DND-41 (cell line): ENCODE results near the gene ALDH18A1.

ENCODE experiments used
- ATAC-seq: fragments of 200-7000 bp; cut with Tn5 transposase; 3 replicates; pipeline ENCODE4 v1.9.1; 2021; ENCODE audit warnings: low read depth; ENCODE audit not compliant: insufficient read depth
- DNase-seq: peaks from one replicate; pipeline ENCODE4 v3.0.0-alpha.2; 2020
- H2AFZ ChIP-seq: 2 replicates; pipeline ENCODE4 v1.6.0; 2012; ENCODE audit warnings: low read depth, low read length
- H3K27ac ChIP-seq: 2 replicates; pipeline ENCODE4 v1.5.1; 2012; ENCODE audit warnings: low read length, inconsistent platforms
- H3K27me3 ChIP-seq: fragments of 200-600 bp; sonication (generic); 2 replicates; pipeline ENCODE4 v1.6.0; 2012; ENCODE audit warnings: low read length, mild to moderate bottlenecking, inconsistent platforms; ENCODE audit not compliant: insufficient read depth, poor library complexity
- H3K36me3 ChIP-seq: 2 replicates; pipeline ENCODE4 v1.5.1; 2012; ENCODE audit warnings: low read length, inconsistent platforms; ENCODE audit not compliant: insufficient read depth
- H3K4me1 ChIP-seq: 2 replicates; pipeline ENCODE4 v1.5.1; 2012; ENCODE audit warnings: mild to moderate bottlenecking, low read length; ENCODE audit not compliant: insufficient read depth
- H3K4me2 ChIP-seq: 2 replicates; pipeline ENCODE4 v1.6.0; 2012; ENCODE audit warnings: mild to moderate bottlenecking, moderate library complexity, low read length, inconsistent platforms; ENCODE audit not compliant: insufficient read depth
- H3K4me3 ChIP-seq, 2 experiments: fragments of 200-600 bp in 1 of 2; shearing (Covaris generic) in 1 of 2; 2 replicates each; pipeline ENCODE4 v1.5.1; 2012 to 2016; ENCODE audit warnings: inconsistent platforms in 2 of 2, low read length in 2 of 2, mild to moderate bottlenecking in 2 of 2, low read depth in 1 of 2, moderate library complexity in 1 of 2
- H3K79me2 ChIP-seq: 2 replicates; pipeline ENCODE4 v1.6.0; 2012; ENCODE audit warnings: low read length, inconsistent platforms; ENCODE audit not compliant: insufficient read depth
- H3K9ac ChIP-seq: 2 replicates; pipeline ENCODE4 v1.6.0; 2012; ENCODE audit warnings: low read depth, mild to moderate bottlenecking, inconsistent platforms, low read length, moderate library complexity
- H3K9me3 ChIP-seq: 2 replicates; pipeline ENCODE4 v1.5.1; 2012; ENCODE audit warnings: low read length, moderate library complexity, mild to moderate bottlenecking, inconsistent platforms; ENCODE audit not compliant: insufficient read depth, severe bottlenecking
- H4K20me1 ChIP-seq: 2 replicates; pipeline ENCODE4 v1.6.0; 2012; ENCODE audit warnings: low read length; ENCODE audit not compliant: insufficient read depth
- EZH2 ChIP-seq: IDR thresholded peaks from 3 replicates; pipeline ENCODE4 v1.6.1; 2012; ENCODE audit warnings: borderline replicate concordance, low read depth, mild to moderate bottlenecking, moderate library complexity, low read length, inconsistent platforms; ENCODE audit not compliant: severe bottlenecking
- TF ChIP-seq, protein P1 (sequence below): IDR thresholded peaks from 2 replicates; pipeline ENCODE4 v1.5.1; 2012; ENCODE audit warnings: borderline replicate concordance, low read length, moderate library complexity, mild to moderate bottlenecking; ENCODE audit not compliant: poor library complexity, severe bottlenecking; ENCODE audit errors: extremely low read depth

The ALDH18A1 gene

DNA sequence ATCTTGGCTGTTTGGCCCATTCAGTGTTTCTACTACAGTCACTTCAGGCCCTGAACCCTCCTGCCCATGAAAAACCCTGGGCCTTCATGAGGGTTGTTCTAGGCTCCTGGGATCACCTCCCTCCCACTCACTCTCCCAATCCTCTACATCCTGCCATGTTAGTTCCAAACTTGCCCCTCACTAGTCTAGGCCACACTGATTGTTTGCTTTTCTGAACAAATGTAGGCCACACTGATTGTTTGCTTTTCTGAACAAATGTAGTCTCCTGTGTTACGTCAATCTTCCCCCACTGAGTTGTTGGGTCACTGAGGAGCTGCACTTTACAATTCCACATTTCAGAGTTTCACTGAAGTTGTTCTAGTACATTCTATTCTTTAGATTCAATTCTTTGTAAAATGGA lies 5.3 kb upstream of the ALDH18A1 start:
- H3K9me3 ChIP-seq = no peaks in the 10 kb centered on the region
- TF ChIP-seq EZH2 = no peak
- TF ChIP-seq, protein P1, sequence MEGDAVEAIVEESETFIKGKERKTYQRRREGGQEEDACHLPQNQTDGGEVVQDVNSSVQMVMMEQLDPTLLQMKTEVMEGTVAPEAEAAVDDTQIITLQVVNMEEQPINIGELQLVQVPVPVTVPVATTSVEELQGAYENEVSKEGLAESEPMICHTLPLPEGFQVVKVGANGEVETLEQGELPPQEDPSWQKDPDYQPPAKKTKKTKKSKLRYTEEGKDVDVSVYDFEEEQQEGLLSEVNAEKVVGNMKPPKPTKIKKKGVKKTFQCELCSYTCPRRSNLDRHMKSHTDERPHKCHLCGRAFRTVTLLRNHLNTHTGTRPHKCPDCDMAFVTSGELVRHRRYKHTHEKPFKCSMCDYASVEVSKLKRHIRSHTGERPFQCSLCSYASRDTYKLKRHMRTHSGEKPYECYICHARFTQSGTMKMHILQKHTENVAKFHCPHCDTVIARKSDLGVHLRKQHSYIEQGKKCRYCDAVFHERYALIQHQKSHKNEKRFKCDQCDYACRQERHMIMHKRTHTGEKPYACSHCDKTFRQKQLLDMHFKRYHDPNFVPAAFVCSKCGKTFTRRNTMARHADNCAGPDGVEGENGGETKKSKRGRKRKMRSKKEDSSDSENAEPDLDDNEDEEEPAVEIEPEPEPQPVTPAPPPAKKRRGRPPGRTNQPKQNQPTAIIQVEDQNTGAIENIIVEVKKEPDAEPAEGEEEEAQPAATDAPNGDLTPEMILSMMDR = no peak
- H3K4me2 ChIP-seq = no peak overlapping the region
- no peaks in the 10 kb centered on the region for H3K79me2 ChIP-seq
- no peak overlapping the region for H3K27ac ChIP-seq
- no peak overlapping the region for H3K4me3 ChIP-seq
- H2AFZ ChIP-seq = no peak overlapping the region
- H4K20me1 ChIP-seq = no peaks in the 10 kb centered on the region
- H3K9ac ChIP-seq = no peak overlapping the region
- peaks cover 17% of the 10 kb centered on the region for H3K36me3 ChIP-seq
- no peak for DNase-seq
- H3K27me3 ChIP-seq = no peaks in the 10 kb centered on the region
- no peak for ATAC-seq
- H3K4me1 ChIP-seq = peaks cover 5% of the 10 kb centered on the region

DNA sequence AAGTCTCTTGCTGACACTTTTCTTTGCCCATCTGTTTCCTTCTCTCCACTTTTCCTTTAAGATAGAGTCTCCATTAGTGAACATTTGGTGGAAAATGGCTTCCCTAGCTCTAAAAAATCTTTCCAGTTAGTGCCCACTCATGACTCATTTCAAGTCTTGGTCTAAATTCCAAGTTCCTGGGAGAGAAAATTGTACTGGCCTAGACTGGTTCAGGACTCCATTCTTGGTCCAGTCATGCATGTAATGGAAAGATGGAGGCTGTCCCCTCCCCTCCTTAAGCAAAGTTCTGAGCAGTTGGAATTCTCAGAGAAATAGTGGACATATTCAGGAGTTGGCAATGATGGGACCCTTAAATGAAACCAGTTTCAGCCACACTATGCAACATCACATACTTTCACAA lies 3.8 kb upstream of the ALDH18A1 start:
- ATAC-seq = no peak

DNA sequence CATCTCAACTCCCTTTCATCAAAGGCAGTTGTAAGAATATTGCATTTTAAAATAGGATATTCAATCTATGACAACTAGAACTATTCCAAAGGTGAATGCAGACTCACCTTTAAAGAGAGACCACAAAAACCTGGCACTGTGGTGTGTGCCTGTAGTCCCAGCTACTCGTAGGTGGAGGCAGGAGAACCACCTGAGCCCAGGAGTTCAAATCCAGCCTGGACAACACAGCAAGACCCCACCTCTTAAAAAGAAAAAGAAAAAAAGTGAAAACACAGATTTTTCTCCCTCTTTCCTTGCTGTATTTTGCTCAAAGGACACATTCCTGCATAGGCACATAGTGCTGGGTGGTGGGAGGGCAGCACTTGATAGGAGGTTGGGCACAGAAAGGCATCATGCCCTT lies 739 bp upstream of the ALDH18A1 start:
- peak overlapping the region; percentile 74; the same call in 1 of the 2 replicates for H3K9ac ChIP-seq
- no peak for TF ChIP-seq EZH2
- TF ChIP-seq, protein P1 = no peak
- H3K4me1 ChIP-seq = peaks cover 24% of the 10 kb centered on the region
- H3K9me3 ChIP-seq = no peaks in the 10 kb centered on the region
- no peaks in the 10 kb centered on the region for H3K27me3 ChIP-seq
- peak overlapping the region; percentile 7; the same call in 1 of the 2 replicates for H3K27ac ChIP-seq
- H4K20me1 ChIP-seq = no peaks in the 10 kb centered on the region
- peaks cover 15% of the 10 kb centered on the region for H3K36me3 ChIP-seq
- ATAC-seq (no peak), DNase-seq (no peak)
- H3K79me2 ChIP-seq = peaks cover 36% of the 10 kb centered on the region
- H3K4me2 ChIP-seq = peak overlapping the region; percentile 69
- peak overlapping the region; percentile 56 to 88; a peak in 3 of 4 replicates for H3K4me3 ChIP-seq
- H2AFZ ChIP-seq = peak overlapping the region; percentile 91

More for the DNA sequence above, 3.8 kb upstream of the ALDH18A1 start:
- no peak overlapping the region for H3K4me2 ChIP-seq
- peaks cover 11% of the 10 kb centered on the region for H3K4me1 ChIP-seq
- peaks cover 17% of the 10 kb centered on the region for H3K36me3 ChIP-seq
- no peak overlapping the region for H3K9ac ChIP-seq
- H3K27ac ChIP-seq = no peak overlapping the region
- no peaks in the 10 kb centered on the region for H3K9me3 ChIP-seq
- no peaks in the 10 kb centered on the region for H4K20me1 ChIP-seq
- H3K4me3 ChIP-seq = no peak overlapping the region
- TF ChIP-seq, protein P1 = no peak
- no peak for TF ChIP-seq EZH2
- peaks cover 13% of the 10 kb centered on the region for H3K79me2 ChIP-seq
- H2AFZ ChIP-seq = no peak overlapping the region
- no peaks in the 10 kb centered on the region for H3K27me3 ChIP-seq
- no peak for DNase-seq
